Fibroblast of lung (primary cell): ENCODE data around the gene TRRAP. TPM values are rescaled to one million over a fixed set of nuclear protein-coding genes. Genes with fewer than 3 reads are reported as not detected.

Experiments
- DNase-seq, 2 donors: peaks; one replicate each; pipeline versions ENCODE4 v3.0.0 to v3.0.0-alpha.2; 2010; ENCODE audit warnings: low read depth in 2 of 2
- H2AFZ ChIP-seq: 2 replicates; pipeline ENCODE4 v1.5.1; 2012; ENCODE audit warnings: low read length, control low read depth, inconsistent platforms
- H3K27ac ChIP-seq: 2 replicates; pipeline ENCODE4 v1.5.1; 2011; ENCODE audit warnings: low read length, control low read depth; ENCODE audit not compliant: insufficient read depth
- H3K27me3 ChIP-seq: 2 replicates; pipeline ENCODE4 v1.5.1; 2011; ENCODE audit warnings: mild to moderate bottlenecking, low read length; ENCODE audit not compliant: control insufficient read depth, insufficient read depth
- H3K36me3 ChIP-seq: 2 replicates; pipeline ENCODE4 v1.5.1; 2011; ENCODE audit warnings: low read length; ENCODE audit not compliant: control insufficient read depth, insufficient read depth
- H3K4me1 ChIP-seq: 2 replicates; pipeline ENCODE4 v1.5.1; 2011; ENCODE audit warnings: low read length; ENCODE audit not compliant: control insufficient read depth, insufficient read depth; ENCODE audit errors: extremely low read depth
- H3K4me2 ChIP-seq: 2 replicates; pipeline ENCODE4 v1.5.1; 2011; ENCODE audit warnings: low read length, control low read depth; ENCODE audit not compliant: insufficient read depth; ENCODE audit errors: extremely low read depth
- H3K4me3 ChIP-seq, 4 experiments: fragments of 200-600 bp in 1 of 4; sonication (generic) in 1 of 4; replicated peaks in 1 of 4; 2 replicates each; pipeline ENCODE4 v1.5.1; 2011 to 2016; ENCODE audit warnings: low read length in 4 of 4, low read depth in 3 of 4, mild to moderate bottlenecking in 3 of 4, control low read depth in 2 of 4, inconsistent platforms in 1 of 4, mixed read lengths in 1 of 4; ENCODE audit not compliant: insufficient read depth in 1 of 4; ENCODE audit errors: control extremely low read depth in 1 of 4
- H3K79me2 ChIP-seq: 2 replicates; pipeline ENCODE4 v1.5.1; 2012; ENCODE audit warnings: mild to moderate bottlenecking, low read length, inconsistent platforms; ENCODE audit not compliant: control insufficient read depth, insufficient read depth
- H3K9ac ChIP-seq: 2 replicates; pipeline ENCODE4 v1.5.1; 2011; ENCODE audit warnings: mild to moderate bottlenecking, low read length, control low read depth; ENCODE audit not compliant: insufficient read depth
- H3K9me3 ChIP-seq: 2 replicates; pipeline ENCODE4 v1.5.1; 2012; ENCODE audit warnings: low read depth, low read length; ENCODE audit not compliant: control insufficient read depth, insufficient read depth
- H4K20me1 ChIP-seq: 2 replicates; pipeline ENCODE4 v1.5.1; 2011; ENCODE audit warnings: low read length; ENCODE audit not compliant: control insufficient read depth, insufficient read depth; ENCODE audit errors: extremely low read depth
- EZH2 ChIP-seq: IDR thresholded peaks from 2 replicates; pipeline ENCODE4 v1.5.1; 2012; ENCODE audit warnings: low read length, control low read depth, mild to moderate bottlenecking; ENCODE audit errors: missing control alignments
- polyA plus RNA-seq, 2 donors: library from polyadenylated mRNA; depleted of rRNA in 1 of 2; stranded (reverse) in 1 of 2; unstranded in 1 of 2; fragments of >200 nt; gene quantifications; 2 replicates each; pipeline ENCODE4 v1.2.1, GENCODE V29; 2011 to 2012; ENCODE audit warnings: missing spikeins in 1 of 2
- total RNA-seq: library from RNA; depleted of rRNA; stranded (reverse); fragments of >200 nt; gene quantifications from 2 replicates; pipeline ENCODE4 v1.2.1, GENCODE V29; 2014
- TF ChIP-seq, protein P1 (sequence below), 2 donors: IDR thresholded peaks in 1 of 2; conservative IDR thresholded peaks in 1 of 2; 1 replicate in 1 of 2; 2 replicates in 1 of 2; pipeline ENCODE4 v1.5.1; 2011 to 2012; ENCODE audit warnings: low read length in 2 of 2, control low read depth in 1 of 2, inconsistent platforms in 1 of 2, low read depth in 1 of 2, mild to moderate bottlenecking in 1 of 2

The TRRAP gene
- total and polyA plus RNA-seq, 2 donors (not counting 1 experiment from before 2014, with no cell fraction given): 11.3 to 20.6 TPM

DNA sequence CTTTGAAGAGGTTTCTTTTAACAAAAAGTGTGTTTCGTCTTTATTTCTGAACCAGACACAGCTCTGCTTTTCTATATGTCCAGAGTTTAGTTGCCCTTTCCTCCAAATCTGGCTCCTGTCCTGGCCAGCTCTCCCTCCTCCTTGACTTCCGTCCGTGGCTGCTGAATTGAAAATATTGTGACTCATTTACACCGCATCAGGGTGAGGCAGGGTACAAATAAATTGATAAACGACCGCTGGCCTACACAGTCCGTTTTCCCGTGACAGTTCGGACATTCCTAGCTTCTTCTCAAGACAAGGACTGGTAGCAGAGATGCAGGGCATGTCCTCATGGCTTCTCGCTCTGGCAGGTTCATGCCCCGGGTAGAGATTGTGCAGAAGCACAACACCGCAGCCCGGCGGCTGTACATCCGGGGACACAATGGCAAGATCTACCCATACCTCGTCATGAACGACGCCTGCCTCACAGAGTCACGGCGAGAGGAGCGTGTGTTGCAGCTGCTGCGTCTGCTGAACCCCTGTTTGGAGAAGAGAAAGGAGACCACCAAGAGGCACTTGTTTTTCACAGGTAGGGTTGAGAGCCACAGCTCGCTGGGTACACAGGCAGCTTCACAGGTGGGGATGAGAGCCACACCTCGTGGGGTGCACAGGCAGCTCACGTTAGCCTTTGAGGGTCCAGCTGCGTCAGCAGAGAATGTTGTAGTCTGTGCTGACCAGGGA, 126.6 kb downstream of the TRRAP start:
- no peak overlapping the region for H3K9ac ChIP-seq
- DNase-seq: peak in 1 of 2 donors; percentile 58
- no peak overlapping the region for H3K4me3 ChIP-seq
- H3K9me3 ChIP-seq: no peaks in the 10 kb centered on the region
- H4K20me1 ChIP-seq: no peaks in the 10 kb centered on the region
- peaks cover 35% of the 10 kb centered on the region for H3K36me3 ChIP-seq
- H3K27ac ChIP-seq: no peak overlapping the region
- H3K4me1 ChIP-seq: no peaks in the 10 kb centered on the region
- H3K4me2 ChIP-seq: no peak overlapping the region
- H2AFZ ChIP-seq: no peak overlapping the region
- TF ChIP-seq, protein P1, sequence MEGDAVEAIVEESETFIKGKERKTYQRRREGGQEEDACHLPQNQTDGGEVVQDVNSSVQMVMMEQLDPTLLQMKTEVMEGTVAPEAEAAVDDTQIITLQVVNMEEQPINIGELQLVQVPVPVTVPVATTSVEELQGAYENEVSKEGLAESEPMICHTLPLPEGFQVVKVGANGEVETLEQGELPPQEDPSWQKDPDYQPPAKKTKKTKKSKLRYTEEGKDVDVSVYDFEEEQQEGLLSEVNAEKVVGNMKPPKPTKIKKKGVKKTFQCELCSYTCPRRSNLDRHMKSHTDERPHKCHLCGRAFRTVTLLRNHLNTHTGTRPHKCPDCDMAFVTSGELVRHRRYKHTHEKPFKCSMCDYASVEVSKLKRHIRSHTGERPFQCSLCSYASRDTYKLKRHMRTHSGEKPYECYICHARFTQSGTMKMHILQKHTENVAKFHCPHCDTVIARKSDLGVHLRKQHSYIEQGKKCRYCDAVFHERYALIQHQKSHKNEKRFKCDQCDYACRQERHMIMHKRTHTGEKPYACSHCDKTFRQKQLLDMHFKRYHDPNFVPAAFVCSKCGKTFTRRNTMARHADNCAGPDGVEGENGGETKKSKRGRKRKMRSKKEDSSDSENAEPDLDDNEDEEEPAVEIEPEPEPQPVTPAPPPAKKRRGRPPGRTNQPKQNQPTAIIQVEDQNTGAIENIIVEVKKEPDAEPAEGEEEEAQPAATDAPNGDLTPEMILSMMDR (conservative IDR thresholded peaks at IDR 0.05 in 1 of 2, IDR thresholded peaks at IDR 0.05 in 1 of 2; ENCODE audit: low read depth in 1 of 2, low read length in 2 of 2): no peak
- TF ChIP-seq EZH2: no peak
- H3K79me2 ChIP-seq: no peaks in the 10 kb centered on the region
- no peaks in the 10 kb centered on the region for H3K27me3 ChIP-seq

DNA sequence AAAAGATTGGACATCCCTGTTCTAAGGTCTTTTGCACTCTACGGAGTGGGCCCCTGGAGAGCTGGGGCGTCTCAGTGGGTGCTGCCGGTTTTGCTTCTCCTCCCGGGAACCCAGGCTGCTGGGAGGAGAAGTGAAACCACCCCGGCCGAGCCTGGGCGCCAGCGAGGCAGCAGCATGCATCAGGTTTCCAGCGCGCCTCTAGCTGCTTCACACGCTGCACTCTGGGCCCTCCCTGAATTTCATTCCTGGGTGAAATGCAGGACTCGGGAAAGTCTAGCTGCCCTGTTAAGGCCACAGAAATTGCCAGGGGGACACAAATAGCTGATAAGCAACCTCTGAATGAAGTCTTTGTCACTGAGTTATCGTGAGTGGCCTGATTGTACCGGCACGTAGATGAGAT, 127.4 kb downstream of the TRRAP start:
- H2AFZ ChIP-seq: no peak overlapping the region
- H3K4me3 ChIP-seq: no peak overlapping the region
- peaks cover 33% of the 10 kb centered on the region for H3K36me3 ChIP-seq
- no peak overlapping the region for H3K4me2 ChIP-seq
- no peaks in the 10 kb centered on the region for H3K27me3 ChIP-seq
- TF ChIP-seq, protein P1 (conservative IDR thresholded peaks at IDR 0.05 in 1 of 2, IDR thresholded peaks at IDR 0.05 in 1 of 2; ENCODE audit: low read depth in 1 of 2, low read length in 2 of 2): no peak
- no peak for TF ChIP-seq EZH2
- no peaks in the 10 kb centered on the region for H3K9me3 ChIP-seq
- no peak for DNase-seq
- no peaks in the 10 kb centered on the region for H3K79me2 ChIP-seq
- no peak overlapping the region for H3K9ac ChIP-seq
- H4K20me1 ChIP-seq: no peaks in the 10 kb centered on the region
- no peaks in the 10 kb centered on the region for H3K4me1 ChIP-seq
- no peak overlapping the region for H3K27ac ChIP-seq

- Histone ChIP-seq H3K36me3 (peaks cover 41% of the 10 kb centered on the region), H3K4me3 (no peak overlapping the region), H3K9me3 (no peaks in the 10 kb centered on the region), H3K79me2 (no peaks in the 10 kb centered on the region), H3K4me1 (no peaks in the 10 kb centered on the region), H2AFZ (no peak overlapping the region), H3K27ac (no peak overlapping the region), H3K27me3 (no peaks in the 10 kb centered on the region), H3K9ac (no peak overlapping the region), H3K4me2 (no peak overlapping the region), H4K20me1 (no peaks in the 10 kb centered on the region)
- TF ChIP-seq, protein P1 (conservative IDR thresholded peaks at IDR 0.05 in 1 of 2, IDR thresholded peaks at IDR 0.05 in 1 of 2; ENCODE audit: low read depth in 1 of 2, low read length in 2 of 2): no peak
- no peak for TF ChIP-seq EZH2
- DNase-seq: no peak
Measured at GRCh38 chr7:99006739-99007424, 128.6 kb downstream of the TRRAP start.
